Colonic mucosa (tissue), 4 donors: ENCODE measurements around the gene STX7. TPM values are rescaled to one million over a fixed set of nuclear protein-coding genes. Genes with fewer than 3 reads are reported as not detected.

Experiments
- DNase-seq: peaks from one replicate; pipeline ENCODE4 v3.0.0-alpha.2; 2020
- H3K27ac ChIP-seq: fragments of 200-600 bp; one replicate; pipeline ENCODE4 v1.8.0; 2021
- H3K27me3 ChIP-seq: fragments of 200-600 bp; one replicate; pipeline ENCODE4 v1.8.0; 2021
- H3K36me3 ChIP-seq: fragments of 200-600 bp; one replicate; pipeline ENCODE4 v1.8.0; 2021
- H3K4me1 ChIP-seq: fragments of 200-600 bp; one replicate; pipeline ENCODE4 v1.8.0; 2021; ENCODE audit warnings: mild to moderate bottlenecking
- H3K4me3 ChIP-seq: fragments of 200-600 bp; one replicate; pipeline ENCODE4 v1.8.0; 2021
- H3K9ac ChIP-seq, 2 donors: one replicate each; pipeline ENCODE4 v1.7.0; 2013; ENCODE audit warnings: control low read depth in 2 of 2, low read depth in 2 of 2, low read length in 2 of 2
- H3K9me3 ChIP-seq: fragments of 200-600 bp; one replicate; pipeline ENCODE4 v1.8.0; 2021
- intact Hi-C: fragments of 100-400 bp; cut with DNase I; formaldehyde crosslinking; loops from one replicate; pipeline ENCODE4 v1.14.1; 2022
- total RNA-seq, 2 donors: library from RNA; stranded (reverse); fragmentation: NEBNext Ultra II Directional in 1 of 2; extraction: Animal tissue kit (Norgen Biotek cat#: 25700) in 1 of 2; gene quantifications; one replicate each; pipeline ENCODE4 v1.2.1, GENCODE V29; 2021
- TF ChIP-seq, protein P1 (sequence below): fragments of 200-600 bp; IDR thresholded peaks from one replicate; pipeline ENCODE4 v1.8.0; 2022; ENCODE audit warnings: antibody characterized with exemption, mild to moderate bottlenecking
- donor health status: healthy.
- donor health status: DM: no; HTN: no; CAD: no.
- donor health status: DM: no; HTN: no; CAD: no.

The STX7 gene
- total RNA-seq, 2 donors from 2014 or later, result 30.5 to 52.8 TPM

DNA sequence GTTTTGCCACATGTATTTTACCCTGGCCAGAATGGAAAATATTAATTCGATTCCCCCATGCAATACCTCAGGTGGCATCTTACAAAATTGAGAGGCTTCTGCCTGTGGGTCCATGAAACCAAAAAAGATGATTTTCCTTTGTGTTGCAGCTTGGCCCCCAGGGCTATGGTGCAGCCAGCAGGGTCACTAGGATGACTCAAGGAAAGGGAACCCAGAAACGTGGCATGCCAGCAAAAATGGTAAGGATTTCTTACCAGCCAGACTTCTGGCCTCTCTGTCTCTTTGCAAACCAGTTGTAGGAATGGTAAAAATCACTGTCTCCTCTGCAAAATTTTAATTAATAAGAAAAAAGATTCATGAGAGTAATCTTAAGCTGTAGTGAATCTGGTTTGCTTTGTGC is 13.5 kb upstream of the STX7 start:
- Histone ChIP-seq H3K9ac (no peak overlapping the region), H3K4me3 (no peak overlapping the region), H3K27me3 (no peaks in the 10 kb centered on the region), H3K36me3 (no peaks in the 10 kb centered on the region), H3K4me1 (no peaks in the 10 kb centered on the region), H3K27ac (no peak overlapping the region), H3K9me3 (no peaks in the 10 kb centered on the region)
- TF ChIP-seq, protein P1, sequence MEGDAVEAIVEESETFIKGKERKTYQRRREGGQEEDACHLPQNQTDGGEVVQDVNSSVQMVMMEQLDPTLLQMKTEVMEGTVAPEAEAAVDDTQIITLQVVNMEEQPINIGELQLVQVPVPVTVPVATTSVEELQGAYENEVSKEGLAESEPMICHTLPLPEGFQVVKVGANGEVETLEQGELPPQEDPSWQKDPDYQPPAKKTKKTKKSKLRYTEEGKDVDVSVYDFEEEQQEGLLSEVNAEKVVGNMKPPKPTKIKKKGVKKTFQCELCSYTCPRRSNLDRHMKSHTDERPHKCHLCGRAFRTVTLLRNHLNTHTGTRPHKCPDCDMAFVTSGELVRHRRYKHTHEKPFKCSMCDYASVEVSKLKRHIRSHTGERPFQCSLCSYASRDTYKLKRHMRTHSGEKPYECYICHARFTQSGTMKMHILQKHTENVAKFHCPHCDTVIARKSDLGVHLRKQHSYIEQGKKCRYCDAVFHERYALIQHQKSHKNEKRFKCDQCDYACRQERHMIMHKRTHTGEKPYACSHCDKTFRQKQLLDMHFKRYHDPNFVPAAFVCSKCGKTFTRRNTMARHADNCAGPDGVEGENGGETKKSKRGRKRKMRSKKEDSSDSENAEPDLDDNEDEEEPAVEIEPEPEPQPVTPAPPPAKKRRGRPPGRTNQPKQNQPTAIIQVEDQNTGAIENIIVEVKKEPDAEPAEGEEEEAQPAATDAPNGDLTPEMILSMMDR, result no peak
- no peak for DNase-seq
- intact Hi-C loops, result no loop called here

DNA sequence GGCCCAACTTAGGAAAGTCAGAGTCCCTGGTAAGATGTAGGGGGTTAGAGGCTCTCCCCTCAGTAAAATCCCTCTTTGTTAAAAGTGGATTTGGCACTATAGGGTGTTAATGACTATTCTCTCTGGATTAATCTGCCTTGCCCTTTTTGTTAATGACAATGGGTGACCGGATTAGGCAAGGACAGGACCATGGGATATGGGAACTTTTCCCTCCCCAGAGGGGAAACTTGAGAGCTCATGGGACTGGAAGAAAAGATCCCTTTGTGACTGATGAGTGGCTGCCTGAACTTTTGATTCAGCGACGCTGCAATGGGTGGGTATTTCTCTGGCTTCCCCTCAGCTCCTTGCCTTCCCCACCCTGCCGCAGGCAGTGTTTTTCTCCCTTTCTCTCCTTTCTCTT is 12.9 kb upstream of the STX7 start:
- Histone ChIP-seq H3K9me3 (no peaks in the 10 kb centered on the region), H3K27me3 (no peaks in the 10 kb centered on the region), H3K4me3 (no peak overlapping the region), H3K4me1 (no peaks in the 10 kb centered on the region), H3K36me3 (no peaks in the 10 kb centered on the region), H3K27ac (no peak overlapping the region), H3K9ac (no peak overlapping the region)
- intact Hi-C loops, result no loop called here
- TF ChIP-seq, protein P1, result no peak
- DNase-seq, result no peak

DNA sequence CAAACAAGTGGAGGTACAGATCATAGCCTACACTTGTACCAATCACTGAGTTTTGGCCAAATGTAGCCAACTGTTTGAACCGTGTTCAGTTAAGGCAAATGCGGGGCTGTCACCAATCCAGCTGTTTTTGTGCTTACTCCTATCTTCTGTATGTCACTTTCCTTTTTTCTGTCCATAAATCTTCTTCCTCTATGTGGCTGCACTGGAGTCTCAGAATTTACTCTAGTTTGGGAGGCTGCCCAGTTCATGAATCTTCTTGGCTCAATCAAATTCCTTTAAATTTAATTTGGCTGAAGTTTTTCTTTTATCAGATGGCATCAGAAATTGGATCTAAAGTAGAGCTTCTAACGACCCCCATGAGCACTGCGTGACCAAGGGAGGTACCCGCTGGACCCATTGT is 11.7 kb upstream of the STX7 start:
- Histone ChIP-seq H3K4me3 (no peak overlapping the region), H3K27me3 (no peaks in the 10 kb centered on the region), H3K4me1 (no peaks in the 10 kb centered on the region), H3K9me3 (no peaks in the 10 kb centered on the region), H3K27ac (no peak overlapping the region), H3K9ac (no peak overlapping the region), H3K36me3 (no peaks in the 10 kb centered on the region)
- TF ChIP-seq, protein P1, result no peak
- no peak for DNase-seq
- intact Hi-C loops, result no loop called here

DNA sequence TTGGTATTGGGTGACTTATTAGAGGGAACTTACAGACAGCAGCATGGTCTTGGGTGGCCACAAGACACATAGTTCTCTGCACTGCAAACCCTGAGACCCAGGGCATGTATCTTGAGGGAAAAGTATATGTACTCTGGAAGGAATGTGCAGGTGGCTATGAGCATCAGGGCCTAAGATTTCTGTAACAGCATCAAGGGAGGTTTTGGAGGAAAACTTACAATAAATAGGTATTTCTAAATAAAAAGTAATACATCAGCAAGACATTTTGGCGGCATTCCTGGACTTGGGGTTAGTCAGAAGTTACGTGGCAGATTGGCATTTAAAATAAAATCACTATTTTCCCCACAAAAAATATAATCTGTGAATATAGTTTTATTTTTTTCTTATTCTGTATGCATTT is 8.0 kb upstream of the STX7 start:
- no peak overlapping the region for H3K4me3 ChIP-seq
- TF ChIP-seq, protein P1, result no peak
- no peaks in the 10 kb centered on the region for H3K27me3 ChIP-seq
- intact Hi-C loops, result no loop called here
- no peaks in the 10 kb centered on the region for H3K9me3 ChIP-seq
- H3K9ac ChIP-seq, result no peak overlapping the region
- no peak overlapping the region for H3K27ac ChIP-seq
- DNase-seq, result no peak
- no peaks in the 10 kb centered on the region for H3K36me3 ChIP-seq
- H3K4me1 ChIP-seq, result no peaks in the 10 kb centered on the region

DNA sequence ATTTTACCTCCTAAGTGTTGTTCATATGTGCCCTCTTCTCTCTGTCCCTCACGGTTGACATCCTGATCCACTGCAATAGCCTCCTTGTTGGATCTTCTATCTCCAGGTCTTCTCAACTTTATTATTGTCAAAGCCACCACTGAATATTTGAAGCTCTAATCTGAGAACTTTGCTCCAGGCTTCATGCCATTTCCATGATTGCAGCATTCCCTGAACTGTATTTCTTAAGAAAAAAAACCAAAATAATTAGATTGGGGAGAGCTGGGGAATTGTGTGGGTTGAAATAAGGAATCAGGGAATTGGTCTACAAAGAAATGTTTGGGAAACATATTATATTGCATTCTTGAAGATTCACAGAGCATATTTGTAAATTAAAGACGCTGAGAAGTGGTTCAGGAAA is 2.5 kb upstream of the STX7 start:
- intact Hi-C loops, result no loop called here
- H3K9ac ChIP-seq, result no peak overlapping the region

More for the DNA sequence above, 2.5 kb upstream of the STX7 start:
- no peak overlapping the region for H3K4me3 ChIP-seq
- peaks cover 6% of the 10 kb centered on the region for H3K4me1 ChIP-seq
- no peak overlapping the region for H3K27ac ChIP-seq
- no peaks in the 10 kb centered on the region for H3K36me3 ChIP-seq
- TF ChIP-seq, protein P1, result no peak
- no peaks in the 10 kb centered on the region for H3K9me3 ChIP-seq
- no peaks in the 10 kb centered on the region for H3K27me3 ChIP-seq
- no peak for DNase-seq
